GM21423 (cell line): ENCODE data around the gene STK39.
"Not testable (repeated sequence)": the region's sequence is repeated elsewhere in the genome, so short reads cannot be mapped to it uniquely, and the experiment has no call there.

ENCODE experiments used
- ATAC-seq: cut with Tn5 transposase; IDR thresholded peaks from one replicate; pipeline ENCODE4 v1.9.1; 2021; ENCODE audit warnings: mild to moderate bottlenecking, moderate library complexity; ENCODE audit not compliant: unreplicated experiment

The STK39 gene

GRCh38 chr2:168140892-168141291, 106.5 kb downstream of the STK39 start:
- no peak for ATAC-seq

- no peak for ATAC-seq
Observed at GRCh38 chr2:168139852-168140251, 107.5 kb downstream of the STK39 start.

GRCh38 chr2:168138901-168139300, 108.5 kb downstream of the STK39 start:
- ATAC-seq, result no peak

GRCh38 chr2:168138374-168138773, 109.0 kb downstream of the STK39 start:
- no peak for ATAC-seq

GRCh38 chr2:168137510-168138180, 109.8 kb downstream of the STK39 start:
- no peak for ATAC-seq

- no peak for ATAC-seq
Observed at GRCh38 chr2:168136392-168136977, 110.9 kb downstream of the STK39 start.

GRCh38 chr2:168135630-168136029, 111.8 kb downstream of the STK39 start:
- no peak for ATAC-seq

- no peak for ATAC-seq
Observed at GRCh38 chr2:168135121-168135520, 112.3 kb downstream of the STK39 start.

GRCh38 chr2:168134485-168134884, 112.9 kb downstream of the STK39 start:
- no peak for ATAC-seq

GRCh38 chr2:168132389-168132788, 115.0 kb downstream of the STK39 start:
- no peak for ATAC-seq

GRCh38 chr2:168130346-168130745, 117.0 kb downstream of the STK39 start:
- ATAC-seq, result no peak

GRCh38 chr2:168127371-168127770, 120.0 kb downstream of the STK39 start:
- no peak for ATAC-seq

GRCh38 chr2:168122210-168122609, 125.2 kb downstream of the STK39 start:
- ATAC-seq, result not testable (repeated sequence)

GRCh38 chr2:168120730-168121129, 126.7 kb downstream of the STK39 start:
- no peak for ATAC-seq

- no peak for ATAC-seq
Observed at GRCh38 chr2:168120310-168120709, 127.1 kb downstream of the STK39 start.

GRCh38 chr2:168119515-168120141, 127.8 kb downstream of the STK39 start:
- peak; percentile 59 for ATAC-seq

- peak; percentile 68 for ATAC-seq
Observed at GRCh38 chr2:168118733-168119514, 128.5 kb downstream of the STK39 start.

GRCh38 chr2:168116448-168116847, 130.9 kb downstream of the STK39 start:
- no peak for ATAC-seq

- ATAC-seq, result no peak
Observed at GRCh38 chr2:168114619-168115018, 132.8 kb downstream of the STK39 start.

- no peak for ATAC-seq
Observed at GRCh38 chr2:168114040-168114439, 133.4 kb downstream of the STK39 start.

GRCh38 chr2:168107322-168107721, 140.1 kb downstream of the STK39 start:
- no peak for ATAC-seq
